Skeletal muscle tissue (tissue), 4 donors: ENCODE results near the gene CFAP299. TPM values are rescaled to one million over a fixed set of nuclear protein-coding genes. Genes with fewer than 3 reads are reported as not detected.
"Not testable (repeated sequence)": the region's sequence is repeated elsewhere in the genome, so short reads cannot be mapped to it uniquely, and the experiment has no call there.

Source experiments
- H3K27ac ChIP-seq: one replicate; pipeline ENCODE4 v1.7.0; 2013; ENCODE audit warnings: mild to moderate bottlenecking, low read depth, low read length, inconsistent platforms
- H3K27me3 ChIP-seq, 3 donors: one replicate each; pipeline ENCODE4 v1.7.0; 2013; ENCODE audit warnings: low read length in 3 of 3; ENCODE audit not compliant: control insufficient read depth in 3 of 3, insufficient read depth in 3 of 3
- H3K36me3 ChIP-seq, 3 donors: one replicate each; pipeline ENCODE4 v1.7.0; 2013; ENCODE audit warnings: low read length in 3 of 3; ENCODE audit not compliant: control insufficient read depth in 3 of 3, insufficient read depth in 3 of 3
- H3K4me1 ChIP-seq, 3 donors: one replicate each; pipeline ENCODE4 v1.7.0; 2013; ENCODE audit warnings: low read length in 3 of 3, mild to moderate bottlenecking in 3 of 3; ENCODE audit not compliant: control insufficient read depth in 3 of 3, insufficient read depth in 3 of 3
- H3K4me3 ChIP-seq, 3 donors: one replicate each; pipeline ENCODE4 v1.7.0; 2013; ENCODE audit warnings: low read length in 3 of 3
- H3K9ac ChIP-seq, 3 donors: one replicate each; pipeline ENCODE4 v1.7.0; 2013; ENCODE audit warnings: low read length in 3 of 3, mild to moderate bottlenecking in 3 of 3, moderate library complexity in 2 of 3, low read depth in 1 of 3
- H3K9me3 ChIP-seq, 3 donors: one replicate each; pipeline ENCODE4 v1.7.0; 2013; ENCODE audit warnings: low read length in 3 of 3; ENCODE audit not compliant: control insufficient read depth in 3 of 3
- total RNA-seq: library from RNA; depleted of rRNA; stranded (reverse); fragments of >200 nt; gene quantifications from one replicate; pipeline ENCODE4 v1.2.3, GENCODE V29; 2014
- donor health status: Osteomylitis.

The CFAP299 gene
- total RNA-seq, 1 donor from 2014 or later = 0.52 TPM

DNA sequence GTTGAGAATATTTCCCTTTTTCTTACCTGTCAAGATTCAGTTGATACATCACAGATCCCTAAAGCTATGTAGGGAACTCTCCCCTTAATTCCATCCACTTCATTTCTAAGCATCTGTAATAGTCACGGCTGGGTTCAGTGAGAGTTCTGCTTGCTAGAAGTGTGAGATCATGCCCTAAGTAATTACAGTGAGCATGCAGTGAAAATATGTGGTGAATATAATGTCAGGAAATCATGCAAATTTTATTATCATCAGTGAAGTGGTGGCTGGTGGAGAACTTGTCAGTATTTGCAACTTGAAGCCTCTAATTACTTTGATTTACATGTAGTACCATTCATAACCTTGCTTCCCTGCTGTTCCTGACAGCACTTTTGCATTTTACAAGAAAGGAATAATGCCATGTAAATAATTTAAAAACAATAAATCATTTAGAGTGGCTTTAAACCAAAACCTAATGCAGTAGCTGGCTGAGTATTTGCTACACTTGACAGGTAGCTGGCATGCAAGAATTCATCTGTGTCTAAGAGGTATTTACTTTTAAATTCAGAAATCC lies 28.3 kb upstream of the CFAP299 start:
- no peak overlapping the region for H3K9ac ChIP-seq

DNA sequence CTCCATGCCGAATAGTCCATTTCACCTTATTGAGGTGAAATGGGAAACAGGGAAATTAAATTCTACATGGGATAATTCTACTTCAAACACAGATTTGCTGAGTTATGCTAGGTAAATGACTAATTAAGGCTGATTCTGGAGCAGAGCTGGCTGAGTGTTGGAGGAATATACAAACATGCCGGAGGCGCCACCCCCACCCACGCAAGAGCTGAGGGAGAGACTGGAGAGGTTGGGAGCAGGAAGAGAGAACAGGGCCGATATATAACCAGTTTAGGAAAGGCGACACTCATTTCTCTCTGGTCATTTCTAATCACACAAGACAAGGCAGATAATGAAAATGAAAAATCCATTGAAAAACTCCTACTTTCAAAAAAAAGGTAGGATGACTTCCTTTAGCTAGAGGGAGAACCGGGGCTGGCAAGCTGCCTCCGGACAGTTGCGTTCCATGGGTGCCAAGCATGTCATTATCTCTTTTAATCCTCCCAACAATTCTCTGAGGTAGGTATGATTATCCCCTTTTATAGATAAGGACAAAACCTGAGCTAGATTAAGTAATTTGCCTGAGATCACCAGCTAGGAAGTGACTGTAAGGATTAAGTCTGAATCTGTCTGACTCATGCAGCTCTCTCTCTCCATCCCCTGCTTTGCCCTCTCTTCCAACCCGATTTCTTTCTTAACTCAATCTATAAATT lies 27.6 kb upstream of the CFAP299 start:
- H3K36me3 ChIP-seq = no peaks in the 10 kb centered on the region
- H3K9me3 ChIP-seq = no peaks in the 10 kb centered on the region
- no peak overlapping the region for H3K27ac ChIP-seq
- H3K27me3 ChIP-seq = peaks cover 0 to 9% (median 3%) of the 10 kb centered on the region in 3 donors
- H3K4me1 ChIP-seq = no peaks in the 10 kb centered on the region
- H3K9ac ChIP-seq = no peak overlapping the region
- H3K4me3 ChIP-seq = no peak overlapping the region

More for the DNA sequence above, 28.3 kb upstream of the CFAP299 start:
- H3K27me3 ChIP-seq = peaks cover 0 to 9% (median 3%) of the 10 kb centered on the region in 3 donors
- no peaks in the 10 kb centered on the region for H3K4me1 ChIP-seq
- H3K4me3 ChIP-seq = no peak overlapping the region
- no peaks in the 10 kb centered on the region for H3K9me3 ChIP-seq
- no peak overlapping the region for H3K27ac ChIP-seq
- H3K36me3 ChIP-seq = no peaks in the 10 kb centered on the region

DNA sequence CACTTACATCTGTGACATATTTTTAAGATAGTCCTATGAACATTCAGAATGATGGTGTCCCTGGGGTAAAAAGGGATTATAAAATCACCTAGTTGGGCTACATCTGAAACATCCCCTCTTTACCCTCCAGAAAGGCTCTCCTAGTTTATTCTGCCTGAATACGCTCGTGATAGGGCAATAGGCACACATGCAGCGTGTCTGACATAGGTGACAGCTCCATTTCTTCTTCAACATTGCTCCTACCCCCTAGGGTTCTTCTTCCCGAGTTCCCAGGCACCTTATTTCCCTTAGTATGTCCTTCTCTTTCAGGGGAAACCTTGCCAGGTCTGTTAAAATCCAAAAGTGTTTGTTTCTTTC lies 27.1 kb upstream of the CFAP299 start:
- no peaks in the 10 kb centered on the region for H3K9me3 ChIP-seq
- H3K36me3 ChIP-seq = no peaks in the 10 kb centered on the region
- no peaks in the 10 kb centered on the region for H3K4me1 ChIP-seq
- no peak overlapping the region for H3K27ac ChIP-seq
- H3K9ac ChIP-seq = no peak overlapping the region
- no peak overlapping the region for H3K4me3 ChIP-seq
- H3K27me3 ChIP-seq = peaks cover 0 to 9% (median 3%) of the 10 kb centered on the region in 3 donors

- Histone ChIP-seq H3K4me1 (no peaks in the 10 kb centered on the region), H3K9me3 (no peaks in the 10 kb centered on the region), H3K36me3 (no peaks in the 10 kb centered on the region), H3K27ac (no peak overlapping the region), H3K9ac (no peak overlapping the region), H3K27me3 (peaks cover 0 to 9% (median 3%) of the 10 kb centered on the region in 3 donors), H3K4me3 (no peak overlapping the region)
Measured at GRCh38 chr4:80309294-80310004, 26.1 kb upstream of the CFAP299 start.

- H3K27me3 ChIP-seq = peaks cover 0 to 6% (median 3%) of the 10 kb centered on the region in 3 donors
- H3K9ac ChIP-seq = no peak overlapping the region
Measured at GRCh38 chr4:80311130-80311529, 24.4 kb upstream of the CFAP299 start.

GRCh38 chr4:80312124-80312523 lies 23.4 kb upstream of the CFAP299 start:
- no peak overlapping the region for H3K27ac ChIP-seq
- peaks cover 0 to 6% (median 3%) of the 10 kb centered on the region in 3 donors for H3K27me3 ChIP-seq
- no peaks in the 10 kb centered on the region for H3K9me3 ChIP-seq
- H3K4me3 ChIP-seq = no peak overlapping the region
- no peaks in the 10 kb centered on the region for H3K4me1 ChIP-seq
- H3K9ac ChIP-seq = no peak overlapping the region
- no peaks in the 10 kb centered on the region for H3K36me3 ChIP-seq

More at GRCh38 chr4:80311130-80311529, 24.4 kb upstream of the CFAP299 start:
- no peaks in the 10 kb centered on the region for H3K36me3 ChIP-seq
- no peak overlapping the region for H3K4me3 ChIP-seq
- no peaks in the 10 kb centered on the region for H3K9me3 ChIP-seq
- H3K4me1 ChIP-seq = no peaks in the 10 kb centered on the region
- no peak overlapping the region for H3K27ac ChIP-seq

DNA sequence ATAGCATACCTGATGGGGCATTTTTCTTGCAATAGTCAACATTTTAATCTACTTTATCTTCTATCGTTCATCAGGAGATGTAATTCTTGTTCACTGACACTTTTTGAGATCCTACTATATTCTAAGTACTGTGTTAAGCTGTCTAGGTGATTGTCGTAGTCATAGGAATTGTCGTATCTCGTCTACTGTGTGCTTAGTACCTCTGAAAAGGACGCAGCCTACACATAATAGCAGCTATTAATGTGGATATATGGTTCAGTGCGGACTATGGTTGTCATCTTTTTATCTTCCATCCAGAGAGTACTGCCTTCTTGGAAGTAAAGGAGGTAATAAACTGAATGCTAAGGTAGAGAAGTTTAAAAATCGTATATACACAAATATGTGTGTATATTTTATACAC lies 21.9 kb upstream of the CFAP299 start:
- no peak overlapping the region for H3K27ac ChIP-seq
- no peak overlapping the region for H3K9ac ChIP-seq
- no peaks in the 10 kb centered on the region for H3K9me3 ChIP-seq
- no peaks in the 10 kb centered on the region for H3K36me3 ChIP-seq
- no peak overlapping the region for H3K4me3 ChIP-seq
- H3K4me1 ChIP-seq = no peaks in the 10 kb centered on the region
- H3K27me3 ChIP-seq = peaks cover 0 to 6% (median 0%) of the 10 kb centered on the region in 3 donors

GRCh38 chr4:80315848-80316247 lies 19.7 kb upstream of the CFAP299 start:
- not testable (repeated sequence) for H3K9me3 ChIP-seq, H3K4me1 ChIP-seq, H3K36me3 ChIP-seq, H3K27ac ChIP-seq, H3K4me3 ChIP-seq, H3K9ac ChIP-seq, H3K27me3 ChIP-seq

DNA sequence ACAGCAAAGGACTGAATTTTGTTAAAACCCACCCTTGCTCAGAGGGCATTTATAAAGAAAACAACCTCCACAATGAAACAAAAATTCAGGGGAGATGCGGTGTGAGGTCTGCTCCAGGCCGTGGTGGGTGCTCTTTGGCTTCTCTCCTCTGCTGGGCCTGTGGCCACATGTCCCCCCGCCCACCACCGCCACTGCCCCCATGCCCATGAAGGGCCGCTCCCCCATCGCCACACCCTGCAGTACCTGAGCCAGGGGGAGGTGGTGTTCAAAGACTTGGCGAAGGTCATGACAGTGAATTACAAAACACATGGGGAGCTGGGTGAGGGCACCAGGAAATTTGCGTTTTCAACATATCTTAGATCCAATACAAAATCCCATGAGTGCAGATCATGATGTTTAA lies 14.2 kb upstream of the CFAP299 start:
- Histone ChIP-seq H3K4me3 (no peak overlapping the region), H3K27me3 (no peaks in the 10 kb centered on the region), H3K9ac (no peak overlapping the region), H3K36me3 (no peaks in the 10 kb centered on the region), H3K27ac (no peak overlapping the region), H3K4me1 (peaks cover 4 to 5% (median 4%) of the 10 kb centered on the region in 3 donors), H3K9me3 (no peaks in the 10 kb centered on the region)

DNA sequence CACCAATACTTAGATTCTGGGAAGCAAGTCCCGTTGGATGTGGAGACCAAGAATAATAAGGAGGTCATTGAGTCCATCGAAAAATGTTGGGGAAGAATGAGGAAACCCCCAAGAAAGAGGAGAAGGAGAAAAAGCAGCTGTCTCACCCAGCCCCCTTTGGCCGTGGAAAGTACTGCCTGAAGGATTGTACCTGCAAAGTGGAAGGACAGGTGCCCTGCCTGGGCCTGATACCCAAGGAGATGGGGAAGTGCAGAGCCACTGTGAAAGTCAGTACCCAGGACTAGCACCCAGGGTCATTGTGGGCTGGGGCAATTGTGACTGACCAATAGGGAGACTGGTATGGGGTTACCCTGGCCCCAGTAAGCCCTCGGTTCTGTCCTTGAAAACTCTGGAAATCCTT lies 13.8 kb upstream of the CFAP299 start:
- Histone ChIP-seq H3K27ac (no peak overlapping the region), H3K36me3 (no peaks in the 10 kb centered on the region), H3K9me3 (no peaks in the 10 kb centered on the region), H3K27me3 (no peaks in the 10 kb centered on the region), H3K9ac (no peak overlapping the region), H3K4me3 (no peak overlapping the region), H3K4me1 (peaks cover 4 to 5% (median 4%) of the 10 kb centered on the region in 3 donors)
